Activated gamma-delta T cell treated with anti-CD3 and anti-CD28 coated beads, Interleukin-2, amount 50 U/mL, for 16 hours (primary cell): ENCODE results near the gene PLEKHG3.
"Not testable (repeated sequence)": the region's sequence is repeated elsewhere in the genome, so short reads cannot be mapped to it uniquely, and the experiment has no call there.

Source experiments
- DNase-seq: peaks from one replicate; pipeline ENCODE4 v3.0.0-alpha.2; 2020; ENCODE audit warnings: low read depth

The PLEKHG3 gene

GRCh38 chr14:64688811-64689281, 15.4 kb upstream of the PLEKHG3 start:
- no peak for DNase-seq

- no peak for DNase-seq
Measured at GRCh38 chr14:64689289-64689688, 14.9 kb upstream of the PLEKHG3 start.

GRCh38 chr14:64690607-64691006, 13.6 kb upstream of the PLEKHG3 start:
- not testable (repeated sequence) for DNase-seq

- DNase-seq = no peak
Measured at GRCh38 chr14:64691376-64691775, 12.8 kb upstream of the PLEKHG3 start.

- no peak for DNase-seq
Measured at GRCh38 chr14:64692189-64692985, 11.8 kb upstream of the PLEKHG3 start.

- DNase-seq = no peak
Measured at GRCh38 chr14:64692986-64693809, 11.0 kb upstream of the PLEKHG3 start.

- no peak for DNase-seq
Measured at GRCh38 chr14:64693810-64694165, 10.4 kb upstream of the PLEKHG3 start.

GRCh38 chr14:64695071-64695470, 9.2 kb upstream of the PLEKHG3 start:
- no peak for DNase-seq

GRCh38 chr14:64696355-64696857, 7.8 kb upstream of the PLEKHG3 start:
- DNase-seq = no peak

GRCh38 chr14:64698903-64699302, 5.3 kb upstream of the PLEKHG3 start:
- no peak for DNase-seq

GRCh38 chr14:64700290-64700689, 3.9 kb upstream of the PLEKHG3 start:
- no peak for DNase-seq

GRCh38 chr14:64700894-64701293, 3.3 kb upstream of the PLEKHG3 start:
- DNase-seq = no peak

- no peak for DNase-seq
Measured at GRCh38 chr14:64701660-64702059, 2.6 kb upstream of the PLEKHG3 start.

GRCh38 chr14:64702493-64703394, 1.5 kb upstream of the PLEKHG3 start:
- DNase-seq = no peak

GRCh38 chr14:64703395-64704142, 655 bp upstream of the PLEKHG3 start:
- no peak for DNase-seq

GRCh38 chr14:64704743-64705380, 638 bp downstream of the PLEKHG3 start:
- DNase-seq = no peak

GRCh38 chr14:64705381-64706118, 1.3 kb downstream of the PLEKHG3 start:
- no peak for DNase-seq

- no peak for DNase-seq
Measured at GRCh38 chr14:64706119-64706592, 1.9 kb downstream of the PLEKHG3 start.

GRCh38 chr14:64706593-64707193, 2.5 kb downstream of the PLEKHG3 start:
- no peak for DNase-seq
